Cardiac septum (tissue), 1 donor: ENCODE measurements around the gene CABP7. TPM values are rescaled to one million over a fixed set of nuclear protein-coding genes. Genes with fewer than 3 reads are reported as not detected.

Experiments
- DNase-seq: peaks from one replicate; pipeline ENCODE4 v3.0.0-alpha.2; 2020; ENCODE audit warnings: low spot score
- intact Hi-C: fragments of 100-400 bp; cut with DNase I; formaldehyde crosslinking; loops from one replicate; pipeline ENCODE4 v1.14.0; 2022
- total RNA-seq: library from RNA; stranded (reverse); fragmentation: NEBNext Ultra II Directional; extraction: Animal tissue kit (Norgen Biotek cat#: 25700); gene quantifications from one replicate; pipeline ENCODE4 v1.2.1, GENCODE V29; 2021
- donor health status: DM: no; HTN: no; CAD: no.

CABP7 gene
- total RNA-seq, 1 donor from 2014 or later = not detected

- intact Hi-C loops = loop anchor here (5.0 kb wide), 2 partner anchors 214 to 236 kb away; partner anchors contain the start of gene THOC5
- no peak for DNase-seq
Measured at GRCh38 chr22:29765905-29766631, 46.3 kb downstream of the CABP7 start.

DNA sequence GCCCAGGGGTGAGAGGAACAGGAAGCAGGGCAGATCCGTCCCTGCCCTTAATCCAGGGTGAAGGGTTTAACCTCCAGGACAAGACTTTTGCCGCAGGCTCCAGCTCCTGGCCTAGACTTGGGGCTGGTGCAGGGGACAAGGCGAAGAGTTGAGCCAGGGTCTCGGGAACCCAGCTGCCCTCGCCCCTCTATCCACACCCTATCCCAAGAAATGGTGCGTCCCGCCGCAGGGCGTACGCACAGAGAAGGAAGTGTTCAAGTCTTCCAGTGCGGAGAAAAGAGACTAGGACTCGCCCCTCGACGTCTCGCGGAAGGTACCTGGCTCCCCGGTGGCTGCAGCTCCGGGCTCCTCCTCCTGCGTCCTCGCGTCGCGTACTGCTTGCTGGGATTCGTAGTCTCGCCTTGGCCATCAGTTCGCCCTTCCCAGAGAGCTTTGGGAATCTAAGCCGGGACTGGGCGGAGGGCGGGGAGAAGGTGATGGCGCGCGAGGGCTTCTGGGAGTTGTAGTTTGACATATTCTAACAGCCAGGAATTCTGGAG is 46.9 kb downstream of the CABP7 start, which contains the start of gene ZMAT5:
ZMAT5 (minus strand) TSS at position 376 of the 539 bp plus-strand sequence. CDS start 18,463 bp downstream, outside the sequence.
- peak; percentile 98 for DNase-seq
- intact Hi-C loops = loop anchor here (5.0 kb wide), 2 partner anchors 214 to 236 kb away; partner anchors contain the start of gene THOC5

GRCh38 chr22:29767171-29768051 is 47.6 kb downstream of the CABP7 start, which contains the start of gene UQCR10:
TSS of gene UQCR10 (plus strand) at chr22:29767369. CDS start at chr22:29767399, 30 bp downstream.
- DNase-seq = peak; percentile 97
- intact Hi-C loops = loop anchor here (5.0 kb wide), 2 partner anchors 215 to 235 kb away; partner anchors contain the start of gene THOC5

GRCh38 chr22:29768052-29768693 is 48.4 kb downstream of the CABP7 start:
- intact Hi-C loops = loop anchor here (5.0 kb wide), 2 partner anchors 216 to 234 kb away; partner anchors contain the start of gene THOC5
- DNase-seq = no peak

- no peak for DNase-seq
- intact Hi-C loops = loop anchor here (5.0 kb wide), 2 partner anchors 218 to 232 kb away; partner anchors contain the start of gene THOC5
Measured at GRCh38 chr22:29769723-29770321, 50.0 kb downstream of the CABP7 start.

GRCh38 chr22:29772170-29772641 is 52.4 kb downstream of the CABP7 start:
- no peak for DNase-seq
- intact Hi-C loops = no loop called here

- DNase-seq = no peak
- intact Hi-C loops = no loop called here
Measured at GRCh38 chr22:29773233-29773632, 53.4 kb downstream of the CABP7 start.

DNA sequence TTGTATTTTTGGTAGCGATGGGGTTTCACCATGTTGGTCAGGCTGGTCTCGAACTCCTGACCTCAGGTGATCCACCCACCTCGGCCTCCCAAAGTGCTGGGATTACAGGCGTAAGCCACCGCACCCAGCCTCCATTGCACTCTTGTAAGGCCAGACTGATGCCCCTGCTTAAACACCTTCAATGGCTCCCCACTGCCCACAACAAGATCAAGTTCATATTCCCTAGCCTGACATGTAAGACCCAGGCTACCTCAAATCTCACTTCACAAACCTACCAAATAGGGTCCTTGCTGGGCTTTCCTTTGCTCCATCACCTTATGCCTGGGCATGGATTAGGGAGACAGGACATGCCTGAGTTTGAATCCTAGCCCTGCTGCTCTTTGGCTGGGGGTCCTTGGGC is 60.4 kb downstream of the CABP7 start:
- intact Hi-C loops = loop anchor here (2.0 kb wide), 1 partner anchor 53 kb away; no protein-coding TSS in a partner anchor
- DNase-seq = no peak

DNA sequence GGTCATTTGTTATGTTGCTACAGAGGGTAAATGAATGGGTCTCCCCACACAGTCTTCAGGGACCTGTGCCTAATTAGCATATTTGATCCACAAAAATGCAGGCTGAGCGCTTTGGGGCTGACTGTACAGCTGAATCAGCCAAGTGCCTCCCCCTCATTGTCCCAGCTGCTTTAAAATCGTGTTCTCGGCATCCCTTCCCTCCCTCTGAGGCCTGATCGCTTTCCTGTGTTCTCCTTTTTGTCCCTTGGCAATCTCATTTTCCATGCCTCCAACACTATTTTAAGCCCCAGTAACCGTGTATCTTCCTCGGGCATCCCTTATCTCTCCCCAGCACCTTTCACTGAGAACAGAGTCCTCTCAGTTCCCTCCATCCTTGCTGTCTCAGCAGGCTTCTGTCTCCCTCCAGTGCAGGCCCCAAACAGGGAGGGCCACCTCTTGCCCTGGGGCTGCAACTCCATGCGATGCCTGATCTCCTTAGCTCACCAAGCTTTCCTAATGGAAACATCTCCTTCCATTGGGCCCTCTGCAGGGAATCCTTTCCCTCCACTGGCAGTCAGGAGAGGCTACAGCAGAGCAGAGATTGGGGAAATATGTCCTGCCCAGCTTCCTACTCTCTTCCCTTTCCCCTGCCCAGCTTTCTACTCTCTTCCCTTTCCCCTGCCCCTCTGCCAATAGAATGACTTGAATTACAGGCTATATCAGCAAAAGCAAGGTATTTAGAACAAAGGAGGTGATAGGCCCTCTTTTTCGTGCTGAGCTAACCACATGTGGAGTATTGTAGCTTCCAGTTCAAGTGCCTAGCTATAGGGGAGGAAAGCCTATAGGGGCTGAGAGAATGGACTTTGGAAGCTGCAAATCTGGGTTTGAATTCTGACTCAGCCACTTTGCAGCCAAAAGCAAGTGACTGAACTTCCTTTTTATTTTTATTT is 61.2 kb downstream of the CABP7 start:
- intact Hi-C loops = loop anchor here (2.0 kb wide), 1 partner anchor 52 kb away; no protein-coding TSS in a partner anchor
- no peak for DNase-seq

Other genes starting within 250 kb of the CABP7 start
- gene NEFH, start 239.8 kb upstream of the CABP7 start, total RNA-seq = 0.22 TPM
- gene THOC5, start 166.2 kb upstream of the CABP7 start, total RNA-seq = 37.0 TPM
- 14.8 TPM for gene NIPSNAP1, start 138.9 kb upstream of the CABP7 start, total RNA-seq
- 43.4 TPM for gene NF2, start 116.4 kb upstream of the CABP7 start, total RNA-seq
- gene ZMAT5, start 47.0 kb downstream of the CABP7 start, total RNA-seq = 17.1 TPM
- 271 TPM for gene UQCR10, start 47.4 kb downstream of the CABP7 start, total RNA-seq
- gene ASCC2, start 118.3 kb downstream of the CABP7 start, total RNA-seq = 31.9 TPM
- 45.9 TPM for gene MTMR3, start 163.2 kb downstream of the CABP7 start, total RNA-seq